ENCODE results near the gene PCA3. TPM values are rescaled to one million over a fixed set of nuclear protein-coding genes. Genes with fewer than 3 reads are reported as not detected.

Gene PCA3
- total RNA-seq, 1 experiment from 2014 or later, result not detected

DNA sequence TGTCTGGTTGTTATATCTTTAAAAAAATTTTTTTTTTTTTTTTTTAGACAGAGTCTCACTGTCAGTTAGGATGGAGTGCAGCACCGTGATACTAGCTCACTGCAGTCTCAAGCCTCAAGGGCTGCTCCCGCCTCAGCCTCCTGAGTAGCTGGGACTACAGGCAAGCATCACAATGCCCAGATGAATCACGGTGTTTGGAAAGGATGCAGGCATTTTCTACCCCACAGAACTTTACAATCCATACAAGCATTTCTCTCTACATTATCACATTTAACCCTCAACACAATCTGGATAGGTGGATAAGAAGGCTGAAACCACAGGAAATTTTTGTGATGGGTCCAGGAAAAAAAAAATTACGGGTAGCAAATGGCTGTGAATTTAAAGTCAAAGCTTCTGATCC, 5.8 kb upstream of the PCA3 start:
- TF ChIP-seq, protein P1, sequence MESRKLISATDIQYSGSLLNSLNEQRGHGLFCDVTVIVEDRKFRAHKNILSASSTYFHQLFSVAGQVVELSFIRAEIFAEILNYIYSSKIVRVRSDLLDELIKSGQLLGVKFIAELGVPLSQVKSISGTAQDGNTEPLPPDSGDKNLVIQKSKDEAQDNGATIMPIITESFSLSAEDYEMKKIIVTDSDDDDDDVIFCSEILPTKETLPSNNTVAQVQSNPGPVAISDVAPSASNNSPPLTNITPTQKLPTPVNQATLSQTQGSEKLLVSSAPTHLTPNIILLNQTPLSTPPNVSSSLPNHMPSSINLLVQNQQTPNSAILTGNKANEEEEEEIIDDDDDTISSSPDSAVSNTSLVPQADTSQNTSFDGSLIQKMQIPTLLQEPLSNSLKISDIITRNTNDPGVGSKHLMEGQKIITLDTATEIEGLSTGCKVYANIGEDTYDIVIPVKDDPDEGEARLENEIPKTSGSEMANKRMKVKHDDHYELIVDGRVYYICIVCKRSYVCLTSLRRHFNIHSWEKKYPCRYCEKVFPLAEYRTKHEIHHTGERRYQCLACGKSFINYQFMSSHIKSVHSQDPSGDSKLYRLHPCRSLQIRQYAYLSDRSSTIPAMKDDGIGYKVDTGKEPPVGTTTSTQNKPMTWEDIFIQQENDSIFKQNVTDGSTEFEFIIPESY (IDR thresholded peaks at IDR 0.05; ENCODE audit: extremely low read depth, insufficient replicate concordance, low read length), result no peak
- no peak for TF ChIP-seq RAD21 (IDR thresholded peaks at IDR 0.05; ENCODE audit: low read depth)
- no peak for TF ChIP-seq EGR1 (IDR thresholded peaks at IDR 0.05; ENCODE audit: low read depth)
- TF ChIP-seq POLR2A (IDR thresholded peaks at IDR 0.05; ENCODE audit: borderline replicate concordance, extremely low read depth, insufficient read depth, insufficient read length), result no peak
- TF ChIP-seq YY1 (IDR thresholded peaks at IDR 0.05; ENCODE audit: extremely low read depth, insufficient replicate concordance, low read depth, low read length), result no peak
- no peak for TF ChIP-seq SIN3A (IDR thresholded peaks at IDR 0.05; ENCODE audit: low read depth)
- no peak for TF ChIP-seq FOSL1 (IDR thresholded peaks at IDR 0.05; ENCODE audit: low read depth)
- TF ChIP-seq, protein P2, sequence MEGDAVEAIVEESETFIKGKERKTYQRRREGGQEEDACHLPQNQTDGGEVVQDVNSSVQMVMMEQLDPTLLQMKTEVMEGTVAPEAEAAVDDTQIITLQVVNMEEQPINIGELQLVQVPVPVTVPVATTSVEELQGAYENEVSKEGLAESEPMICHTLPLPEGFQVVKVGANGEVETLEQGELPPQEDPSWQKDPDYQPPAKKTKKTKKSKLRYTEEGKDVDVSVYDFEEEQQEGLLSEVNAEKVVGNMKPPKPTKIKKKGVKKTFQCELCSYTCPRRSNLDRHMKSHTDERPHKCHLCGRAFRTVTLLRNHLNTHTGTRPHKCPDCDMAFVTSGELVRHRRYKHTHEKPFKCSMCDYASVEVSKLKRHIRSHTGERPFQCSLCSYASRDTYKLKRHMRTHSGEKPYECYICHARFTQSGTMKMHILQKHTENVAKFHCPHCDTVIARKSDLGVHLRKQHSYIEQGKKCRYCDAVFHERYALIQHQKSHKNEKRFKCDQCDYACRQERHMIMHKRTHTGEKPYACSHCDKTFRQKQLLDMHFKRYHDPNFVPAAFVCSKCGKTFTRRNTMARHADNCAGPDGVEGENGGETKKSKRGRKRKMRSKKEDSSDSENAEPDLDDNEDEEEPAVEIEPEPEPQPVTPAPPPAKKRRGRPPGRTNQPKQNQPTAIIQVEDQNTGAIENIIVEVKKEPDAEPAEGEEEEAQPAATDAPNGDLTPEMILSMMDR (IDR thresholded peaks at IDR 0.05 in 2 of 3, conservative IDR thresholded peaks at IDR 0.05 in 1 of 3; ENCODE audit: borderline replicate concordance in 1 of 3, insufficient read depth in 1 of 3, low read depth in 2 of 3, low read length in 2 of 3), result no peak
- TF ChIP-seq, protein P3, sequence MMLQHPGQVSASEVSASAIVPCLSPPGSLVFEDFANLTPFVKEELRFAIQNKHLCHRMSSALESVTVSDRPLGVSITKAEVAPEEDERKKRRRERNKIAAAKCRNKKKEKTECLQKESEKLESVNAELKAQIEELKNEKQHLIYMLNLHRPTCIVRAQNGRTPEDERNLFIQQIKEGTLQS (IDR thresholded peaks at IDR 0.05), result no peak
- TF ChIP-seq, protein P4, sequence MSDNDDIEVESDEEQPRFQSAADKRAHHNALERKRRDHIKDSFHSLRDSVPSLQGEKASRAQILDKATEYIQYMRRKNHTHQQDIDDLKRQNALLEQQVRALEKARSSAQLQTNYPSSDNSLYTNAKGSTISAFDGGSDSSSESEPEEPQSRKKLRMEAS (IDR thresholded peaks at IDR 0.05), result no peak
- TF ChIP-seq ZFX (IDR thresholded peaks at IDR 0.05), result no peak
- TF ChIP-seq EZH2phosphoT487 (IDR thresholded peaks at IDR 0.05; ENCODE audit: borderline replicate concordance), result no peak
- TF ChIP-seq JUND (IDR thresholded peaks at IDR 0.05), result no peak
- no peak for TF ChIP-seq SP1 (IDR thresholded peaks at IDR 0.05; ENCODE audit: low read depth)
- no peak for TF ChIP-seq CBX3 (IDR thresholded peaks at IDR 0.05; ENCODE audit: low read depth)
- no peak for TF ChIP-seq TCF7L2 (IDR thresholded peaks at IDR 0.05; ENCODE audit: borderline replicate concordance, extremely low read depth, insufficient read depth, insufficient read length)
- TF ChIP-seq, protein P5, sequence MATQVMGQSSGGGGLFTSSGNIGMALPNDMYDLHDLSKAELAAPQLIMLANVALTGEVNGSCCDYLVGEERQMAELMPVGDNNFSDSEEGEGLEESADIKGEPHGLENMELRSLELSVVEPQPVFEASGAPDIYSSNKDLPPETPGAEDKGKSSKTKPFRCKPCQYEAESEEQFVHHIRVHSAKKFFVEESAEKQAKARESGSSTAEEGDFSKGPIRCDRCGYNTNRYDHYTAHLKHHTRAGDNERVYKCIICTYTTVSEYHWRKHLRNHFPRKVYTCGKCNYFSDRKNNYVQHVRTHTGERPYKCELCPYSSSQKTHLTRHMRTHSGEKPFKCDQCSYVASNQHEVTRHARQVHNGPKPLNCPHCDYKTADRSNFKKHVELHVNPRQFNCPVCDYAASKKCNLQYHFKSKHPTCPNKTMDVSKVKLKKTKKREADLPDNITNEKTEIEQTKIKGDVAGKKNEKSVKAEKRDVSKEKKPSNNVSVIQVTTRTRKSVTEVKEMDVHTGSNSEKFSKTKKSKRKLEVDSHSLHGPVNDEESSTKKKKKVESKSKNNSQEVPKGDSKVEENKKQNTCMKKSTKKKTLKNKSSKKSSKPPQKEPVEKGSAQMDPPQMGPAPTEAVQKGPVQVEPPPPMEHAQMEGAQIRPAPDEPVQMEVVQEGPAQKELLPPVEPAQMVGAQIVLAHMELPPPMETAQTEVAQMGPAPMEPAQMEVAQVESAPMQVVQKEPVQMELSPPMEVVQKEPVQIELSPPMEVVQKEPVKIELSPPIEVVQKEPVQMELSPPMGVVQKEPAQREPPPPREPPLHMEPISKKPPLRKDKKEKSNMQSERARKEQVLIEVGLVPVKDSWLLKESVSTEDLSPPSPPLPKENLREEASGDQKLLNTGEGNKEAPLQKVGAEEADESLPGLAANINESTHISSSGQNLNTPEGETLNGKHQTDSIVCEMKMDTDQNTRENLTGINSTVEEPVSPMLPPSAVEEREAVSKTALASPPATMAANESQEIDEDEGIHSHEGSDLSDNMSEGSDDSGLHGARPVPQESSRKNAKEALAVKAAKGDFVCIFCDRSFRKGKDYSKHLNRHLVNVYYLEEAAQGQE (IDR thresholded peaks at IDR 0.05; ENCODE audit: low read depth), result no peak
- TF ChIP-seq CEBPB (IDR thresholded peaks at IDR 0.05; ENCODE audit: low read depth), result no peak
- no peak for TF ChIP-seq ELF1 (IDR thresholded peaks at IDR 0.05; ENCODE audit: borderline replicate concordance, low read depth)

More for the DNA sequence above, 5.8 kb upstream of the PCA3 start:
- ChIA-PET POLR2A (no interaction called here), CTCF (no interaction called here), RAD21 (ENCODE audit: low non-redundant PET in 1 of 2, low total read pairs in 2 of 2, uncharacterized antibody in 2 of 2, unreplicated experiment in 2 of 2) (no interaction called here)
- Histone ChIP-seq H3K27me3 (ENCODE audit: insufficient read depth, low read length) (no peaks in the 10 kb centered on the region; the same call in 1 of the 2 replicates), H4K20me1 (ENCODE audit: insufficient read depth) (no peaks in the 10 kb centered on the region), H3K4me1 (ENCODE audit: control insufficient read depth in 1 of 2, insufficient read depth in 2 of 2, low read length in 2 of 2) (no peaks in the 10 kb centered on the region), H3K9me2 (ENCODE audit: insufficient read depth) (no peaks in the 10 kb centered on the region), H3K9me3 (ENCODE audit: control insufficient read depth in 1 of 2, insufficient read depth in 1 of 2, low read depth in 1 of 2, low read length in 2 of 2) (no peaks in the 10 kb centered on the region), H2AFZ (ENCODE audit: low read depth, low read length, poor library complexity, severe bottlenecking) (no peak overlapping the region), H3K4me2 (ENCODE audit: low read length) (no peak overlapping the region), H3K79me2 (ENCODE audit: insufficient read depth, low read length) (no peaks in the 10 kb centered on the region), H3K36me3 (ENCODE audit: control insufficient read depth in 1 of 2, insufficient read depth in 2 of 2, low read length in 2 of 2) (no peaks in the 10 kb centered on the region), H3K9ac (ENCODE audit: low read length) (no peak overlapping the region), H3K27ac (ENCODE audit: low read depth, low read length) (no peak overlapping the region), H3K4me3 (replicated peaks in 1 of 2; ENCODE audit: low read depth in 1 of 2, low read length in 2 of 2) (no peak overlapping the region)
- intact Hi-C loops (cut with micrococcal nuclease), result no loop called here
- DNase-seq (ENCODE audit: low read depth, low spot score) (no peak), ATAC-seq (no peak)
- BruUV-seq (replicated peaks), result no TSS peak
